Fibroblast of the conjunctiva (primary cell): ENCODE results near the gene PRAMEF18.
"Not testable (repeated sequence)": the region's sequence is repeated elsewhere in the genome, so short reads cannot be mapped to it uniquely, and the experiment has no call there.

Source experiments
- DNase-seq: peaks from one replicate; pipeline ENCODE4 v3.0.0-alpha.2; 2010; ENCODE audit warnings: low read depth

PRAMEF18 gene, protein sequence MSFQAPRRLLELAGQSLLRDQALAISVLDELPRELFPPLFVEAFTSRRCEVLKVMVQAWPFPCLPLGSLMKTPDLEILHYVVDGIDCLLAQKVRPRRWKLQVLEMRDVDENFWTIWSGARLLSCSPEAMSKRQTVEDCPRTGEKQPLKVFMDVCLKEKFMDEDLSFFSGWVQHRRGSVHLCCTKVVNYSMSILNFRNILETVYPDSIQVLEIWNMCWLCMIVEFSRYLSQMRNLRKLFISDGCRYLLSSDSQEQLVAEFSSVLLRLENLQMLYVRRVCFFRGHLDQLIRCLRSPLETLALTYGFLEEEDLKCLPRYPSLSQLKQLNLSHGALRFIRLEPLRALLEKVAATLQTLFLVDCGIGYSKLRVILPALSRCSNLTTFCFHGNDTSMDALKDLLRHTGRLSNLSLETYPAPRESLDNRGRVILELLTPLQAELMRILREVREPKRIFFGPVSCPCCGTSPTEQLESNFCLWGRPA

DNA sequence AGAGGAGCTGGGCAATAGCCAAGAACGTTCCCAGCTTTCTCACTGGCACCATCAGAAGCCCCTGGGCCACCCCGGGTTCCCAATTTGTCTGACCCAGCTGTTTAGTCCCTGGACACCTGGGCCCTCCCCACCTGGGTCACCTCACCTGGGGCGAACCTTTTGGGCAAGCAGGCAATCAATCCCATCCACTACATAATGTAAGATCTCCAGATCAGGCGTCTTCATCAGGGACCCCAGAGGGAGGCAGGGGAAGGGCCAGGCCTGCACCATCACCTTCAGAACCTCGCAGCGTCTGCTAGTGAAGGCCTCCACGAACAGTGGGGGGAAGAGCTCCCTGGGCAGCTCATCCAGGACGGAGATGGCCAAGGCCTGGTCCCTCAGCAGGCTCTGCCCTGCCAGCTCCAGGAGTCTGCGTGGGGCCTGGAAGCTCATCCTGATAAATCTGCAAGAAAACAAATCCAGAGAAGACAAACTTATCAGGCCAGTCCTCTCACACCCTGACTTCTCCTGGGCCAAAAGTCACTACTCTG, at the start of gene PRAMEF18:
PRAMEF18 (minus strand) TSS at position 480 of the 530 bp plus-strand sequence; CDS start at position 432, 48 bp downstream.
- not testable (repeated sequence) for DNase-seq

DNA sequence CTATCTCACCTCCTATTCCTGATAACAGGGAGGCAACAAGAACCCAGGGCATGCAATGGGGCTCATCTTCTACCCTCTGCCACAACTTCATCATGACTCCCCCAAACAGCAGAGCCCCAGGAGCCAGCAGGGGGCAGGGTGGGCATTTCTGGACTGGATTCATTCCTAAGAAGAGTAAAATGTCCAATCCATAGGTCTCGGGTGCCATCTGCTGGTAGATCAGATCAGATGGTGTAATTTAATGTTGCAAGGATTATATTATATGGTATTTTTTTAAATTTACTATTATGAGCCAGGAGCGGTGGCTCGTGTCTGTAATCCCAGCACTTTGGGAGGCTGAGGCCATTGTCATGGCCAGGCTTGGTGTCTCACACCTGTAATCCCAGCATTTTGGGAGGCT, 39.2 kb upstream of the PRAMEF18 start:
- DNase-seq = not testable (repeated sequence)

DNA sequence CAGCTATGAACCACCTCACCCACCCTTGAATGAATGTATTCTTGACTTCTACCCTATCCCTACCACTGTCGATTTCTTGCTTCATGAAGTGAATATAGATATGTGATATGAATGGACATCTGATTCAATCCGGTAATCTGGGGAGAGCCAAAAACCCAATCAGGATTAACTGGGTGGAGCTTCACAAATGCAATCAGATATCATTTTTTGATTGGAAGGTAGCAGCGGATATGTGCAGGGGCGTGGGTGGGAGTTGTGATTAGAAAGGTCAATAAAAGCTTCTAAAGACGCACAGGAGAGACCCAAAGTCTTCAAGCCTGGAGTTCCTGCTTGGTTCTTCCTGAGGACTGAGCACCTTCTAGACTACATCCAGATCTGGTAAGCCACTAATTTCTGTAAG, 27.9 kb upstream of the PRAMEF18 start, which contains the start of gene PRAMEF5:
PRAMEF5 (plus strand) TSS at position 301 of the 400 bp plus-strand sequence. CDS start 5,071 bp downstream, outside the sequence.
- DNase-seq = not testable (repeated sequence)

DNA sequence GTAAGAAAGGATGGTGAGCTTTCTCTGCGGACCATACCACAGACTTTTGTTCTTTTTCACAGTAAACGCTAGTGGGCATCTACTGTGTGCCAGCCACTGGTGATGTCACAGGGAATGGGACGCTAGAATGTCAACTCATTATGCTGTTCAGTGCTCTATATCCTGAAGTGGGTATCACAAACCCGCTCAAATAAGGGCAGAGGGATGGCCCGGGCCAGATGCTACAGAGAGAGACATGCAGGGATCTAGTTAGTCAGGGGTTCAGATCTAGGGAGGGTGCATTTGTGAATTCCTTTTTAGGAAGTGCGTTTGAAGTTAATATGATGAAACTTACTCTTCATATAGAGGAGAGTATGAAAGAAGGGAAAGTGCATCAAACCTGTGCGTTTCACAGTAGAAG, 21.2 kb upstream of the PRAMEF18 start:
- not testable (repeated sequence) for DNase-seq

DNA sequence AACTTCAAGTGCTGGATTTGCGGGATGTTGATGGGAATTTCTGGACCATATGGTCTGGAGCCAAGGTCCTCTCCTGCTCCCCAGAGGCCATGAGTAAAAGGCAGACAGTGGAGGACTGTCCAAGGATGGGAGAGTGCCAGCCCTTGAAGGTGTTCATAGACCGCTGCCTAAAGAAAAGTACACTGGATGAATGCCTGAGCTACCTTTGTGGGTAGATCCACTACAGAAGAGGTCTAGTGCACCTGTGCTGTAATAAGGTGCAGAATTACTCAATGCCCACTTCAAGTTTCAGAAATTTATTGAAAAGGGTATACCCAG, 20.6 kb upstream of the PRAMEF18 start:
- not testable (repeated sequence) for DNase-seq

DNA sequence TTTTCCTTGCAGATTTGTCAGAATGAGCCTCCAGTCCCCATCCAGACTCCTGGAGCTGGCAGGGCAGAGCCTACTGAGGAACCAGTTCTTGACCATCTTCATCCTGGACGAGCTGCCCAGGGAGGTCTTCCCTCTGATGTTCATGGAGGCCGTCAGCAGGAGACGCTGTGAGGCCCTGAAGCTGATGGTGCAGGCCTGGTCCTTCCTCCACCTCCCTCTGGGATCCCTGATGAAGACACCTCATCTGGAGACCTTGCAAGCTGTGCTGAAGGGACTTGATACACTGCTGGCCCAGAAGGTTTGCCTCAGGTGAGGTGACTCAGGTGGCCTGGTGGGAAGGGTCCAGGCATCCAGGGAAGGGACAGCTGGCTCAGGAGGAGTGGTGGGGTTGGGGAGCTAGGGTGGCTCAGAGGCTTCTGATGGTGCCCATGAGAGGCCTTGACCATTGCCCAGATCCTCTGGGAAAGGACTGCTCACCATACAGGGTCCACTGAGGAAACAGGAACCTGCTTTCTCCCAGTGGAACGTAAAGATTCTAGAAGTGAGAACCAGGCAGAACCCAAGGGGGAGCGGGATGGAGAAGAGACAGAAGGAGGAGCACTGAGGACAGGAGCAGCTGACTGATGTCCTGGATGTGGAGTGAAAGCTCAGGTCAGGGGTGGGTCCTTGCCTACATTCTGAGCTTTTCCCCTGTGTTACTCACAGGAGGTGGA, 20.0 kb upstream of the PRAMEF18 start:
- DNase-seq = not testable (repeated sequence)

DNA sequence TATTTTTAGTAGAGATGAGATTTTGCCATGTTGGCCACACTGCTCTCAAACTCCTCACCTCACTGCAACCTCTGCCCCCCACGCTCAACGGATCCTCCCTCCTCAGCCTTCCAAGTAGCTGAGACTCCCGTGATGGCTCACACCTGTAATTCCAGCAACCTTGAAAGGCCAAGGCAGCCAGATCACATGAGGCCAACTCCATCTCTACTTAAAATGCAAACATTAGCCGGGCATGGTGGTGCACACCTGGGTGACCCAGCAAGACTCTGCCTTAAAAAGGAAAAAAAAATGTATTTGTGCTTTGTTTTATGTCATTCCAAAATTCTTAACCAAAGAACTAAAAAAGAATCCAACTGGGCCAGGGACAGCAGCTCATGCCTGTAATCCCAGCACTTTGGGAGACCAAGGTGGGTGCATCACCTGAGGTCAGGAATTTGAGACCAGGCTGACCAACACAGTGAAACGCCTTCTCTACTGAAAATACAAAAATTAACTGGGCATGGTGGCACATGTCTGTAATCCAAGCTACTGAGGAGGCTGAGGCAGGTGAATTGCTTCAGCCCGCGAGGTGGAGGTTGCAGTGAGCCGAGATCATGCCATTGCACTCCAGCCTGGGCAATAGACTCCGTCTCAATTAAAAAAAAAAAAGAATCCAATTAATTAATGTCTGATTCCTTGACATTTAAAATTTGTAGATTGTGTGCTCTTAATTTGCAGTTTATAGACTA, 17.7 kb upstream of the PRAMEF18 start:
- not testable (repeated sequence) for DNase-seq

DNA sequence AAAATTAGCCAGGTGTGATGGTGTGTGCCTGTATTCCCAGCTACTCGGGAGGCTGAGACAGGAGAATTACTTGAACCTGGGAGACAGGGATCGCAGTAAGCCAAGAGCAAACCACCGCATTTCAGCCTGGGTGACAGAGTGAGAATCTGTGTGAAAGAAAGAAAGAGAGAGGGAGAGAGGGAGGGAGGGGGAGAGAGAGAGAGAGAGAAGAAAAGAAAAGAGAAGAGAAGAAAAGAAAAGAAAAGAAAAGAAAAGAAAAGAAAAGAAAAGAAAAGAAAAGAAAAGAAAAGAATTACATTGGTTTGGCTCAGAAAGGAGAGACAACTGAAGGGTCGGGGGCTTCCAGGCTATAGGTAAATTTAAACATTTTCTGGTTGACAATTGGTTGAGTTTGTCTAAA, 13.7 kb upstream of the PRAMEF18 start:
- not testable (repeated sequence) for DNase-seq

DNA sequence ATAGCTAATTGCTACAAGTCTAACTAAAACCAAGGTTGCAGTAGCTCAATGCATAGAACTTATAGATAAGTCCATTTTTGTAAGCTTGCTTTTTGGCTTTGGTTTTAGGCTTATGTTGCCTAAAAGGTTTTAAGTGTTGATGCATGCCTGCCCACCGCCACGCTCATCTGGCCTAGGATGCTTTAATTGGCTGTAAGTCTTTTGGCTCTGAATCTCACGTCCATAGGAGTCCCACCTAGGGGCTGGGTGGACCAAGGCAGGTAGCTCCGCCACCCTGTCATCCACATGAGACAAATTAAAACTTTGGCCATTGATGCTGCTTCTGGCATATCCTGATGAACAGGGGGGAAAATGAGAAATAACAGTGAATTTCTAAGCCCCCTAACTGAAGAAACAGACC, 11.6 kb upstream of the PRAMEF18 start:
- not testable (repeated sequence) for DNase-seq

DNA sequence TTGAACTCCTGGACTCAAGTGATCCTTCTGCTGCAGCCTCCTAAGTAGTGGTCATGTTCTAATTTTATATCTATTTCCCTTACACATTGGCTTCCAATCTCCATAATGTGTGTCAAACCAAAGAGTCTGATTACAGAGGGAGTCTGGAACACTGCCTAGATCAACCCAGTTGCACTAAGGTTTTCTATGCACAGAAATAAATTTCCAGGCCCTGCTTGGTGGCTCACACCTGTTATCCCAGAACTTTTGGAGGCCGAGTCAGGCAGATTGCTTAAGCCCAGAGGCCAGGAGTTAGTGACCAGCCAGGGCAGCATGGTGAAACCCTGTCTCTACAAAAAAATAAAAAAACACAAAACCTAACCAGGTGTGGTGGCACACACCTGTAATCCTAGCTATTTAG, 8.1 kb upstream of the PRAMEF18 start:
- not testable (repeated sequence) for DNase-seq

DNA sequence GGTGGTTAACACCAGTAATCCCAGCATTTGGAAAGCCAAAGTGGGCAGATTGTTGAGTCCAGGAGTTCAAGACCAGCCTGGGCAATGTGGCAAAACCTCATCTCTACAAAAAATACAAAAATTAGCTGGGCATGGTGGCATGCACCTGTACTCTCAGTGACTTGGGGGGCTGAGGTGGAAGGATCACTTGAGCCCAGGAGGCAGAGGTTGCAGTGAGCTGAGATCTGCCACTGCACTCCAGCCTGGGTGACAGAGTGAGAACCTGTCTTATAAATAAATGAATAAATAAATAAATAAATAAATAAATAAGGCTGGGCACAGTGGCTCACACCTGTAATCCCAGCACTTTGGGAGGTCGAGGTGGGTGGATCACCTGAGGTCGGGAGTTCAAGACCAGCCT, 6.1 kb upstream of the PRAMEF18 start:
- DNase-seq = not testable (repeated sequence)

DNA sequence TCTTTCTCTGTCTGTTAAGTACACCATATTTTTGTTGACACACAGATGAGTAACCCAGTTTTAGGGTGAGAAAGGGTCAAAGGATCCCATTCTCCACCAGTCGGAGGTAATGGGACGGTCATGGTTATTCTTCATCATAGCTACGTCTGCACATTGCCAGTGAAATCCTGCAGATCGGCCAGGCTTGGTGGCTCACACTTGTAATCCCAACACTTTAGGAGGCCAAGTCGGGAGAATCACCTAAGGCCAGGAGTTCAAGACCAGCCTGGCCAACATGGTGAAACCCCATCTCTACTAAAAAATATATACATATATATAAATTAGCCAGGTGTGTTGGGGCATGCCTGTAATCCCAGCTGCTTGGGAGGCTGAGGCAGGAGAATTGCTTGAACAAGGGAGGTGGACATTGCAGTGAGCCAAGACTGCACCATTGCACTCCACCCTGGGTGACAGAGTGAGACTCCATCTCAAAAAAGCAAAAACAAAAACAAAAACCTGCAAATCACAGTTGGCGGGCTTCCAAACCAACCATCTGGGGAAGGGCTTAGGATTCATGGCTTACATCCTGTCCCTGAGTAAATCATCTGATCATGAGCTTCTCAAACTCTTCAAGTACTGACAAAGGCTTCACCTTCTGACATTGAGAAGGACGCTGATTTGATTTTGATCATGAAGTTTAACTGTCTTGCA, 5.3 kb upstream of the PRAMEF18 start:
- DNase-seq = not testable (repeated sequence)

DNA sequence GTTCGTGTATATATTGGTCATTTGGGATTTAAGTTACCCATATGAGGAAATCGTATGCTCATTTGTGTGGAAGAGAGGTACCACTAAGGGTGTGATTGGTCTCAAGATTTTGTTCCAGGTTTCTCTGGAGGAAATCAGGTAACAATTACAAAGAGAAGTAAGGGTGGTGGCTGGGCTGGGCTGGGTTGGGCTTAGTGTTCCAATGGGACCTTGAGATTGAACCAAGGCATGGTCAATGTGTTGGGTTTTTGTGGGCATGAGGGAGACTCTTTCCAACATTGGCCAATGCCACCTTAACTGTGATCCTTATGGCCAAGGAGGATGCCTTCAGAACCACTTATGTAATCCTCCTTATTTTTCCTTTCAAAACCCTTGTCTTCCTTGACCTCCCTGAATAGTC, 4.6 kb upstream of the PRAMEF18 start:
- DNase-seq = not testable (repeated sequence)

DNA sequence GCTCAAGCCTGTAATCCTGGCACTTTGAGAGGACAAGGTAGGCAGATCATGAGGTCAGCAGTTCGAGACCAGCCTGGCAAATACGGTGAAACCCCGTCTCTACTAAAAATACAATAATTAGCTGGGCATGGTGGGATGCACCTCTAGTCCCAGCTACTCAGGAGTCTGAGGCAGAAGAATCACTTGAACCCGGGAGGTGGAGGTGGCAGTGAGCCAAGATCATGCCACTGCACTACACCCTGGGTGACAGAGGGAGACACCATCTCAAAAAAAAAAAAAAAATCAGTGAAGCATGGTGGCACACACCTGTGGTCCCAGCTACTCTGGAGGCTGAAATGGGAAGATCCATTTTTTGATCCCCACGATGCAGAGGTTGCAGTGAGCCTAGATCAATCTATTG, 4.1 kb upstream of the PRAMEF18 start:
- not testable (repeated sequence) for DNase-seq

DNA sequence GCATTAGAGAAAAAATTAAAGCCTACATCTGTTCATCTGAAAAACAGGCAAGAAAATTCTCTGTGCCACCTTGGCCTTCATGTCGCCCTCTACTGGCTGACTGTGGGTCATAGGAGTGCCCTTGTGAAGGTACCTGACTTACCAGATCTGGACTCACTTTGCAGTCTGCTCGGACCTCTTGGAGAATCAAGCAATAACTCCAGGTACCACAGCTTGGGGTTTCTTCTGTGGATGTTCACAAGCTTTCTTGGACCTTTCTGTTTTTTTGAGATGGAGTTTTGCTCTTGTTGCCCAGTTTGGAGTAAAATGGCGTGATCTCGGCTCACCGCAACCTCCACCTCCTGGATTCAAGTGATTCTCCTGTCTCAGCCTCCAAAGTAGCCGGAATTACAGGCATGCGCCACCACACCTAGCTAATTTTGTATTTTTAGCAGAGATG, 2.4 kb upstream of the PRAMEF18 start:
- no peak for DNase-seq

DNA sequence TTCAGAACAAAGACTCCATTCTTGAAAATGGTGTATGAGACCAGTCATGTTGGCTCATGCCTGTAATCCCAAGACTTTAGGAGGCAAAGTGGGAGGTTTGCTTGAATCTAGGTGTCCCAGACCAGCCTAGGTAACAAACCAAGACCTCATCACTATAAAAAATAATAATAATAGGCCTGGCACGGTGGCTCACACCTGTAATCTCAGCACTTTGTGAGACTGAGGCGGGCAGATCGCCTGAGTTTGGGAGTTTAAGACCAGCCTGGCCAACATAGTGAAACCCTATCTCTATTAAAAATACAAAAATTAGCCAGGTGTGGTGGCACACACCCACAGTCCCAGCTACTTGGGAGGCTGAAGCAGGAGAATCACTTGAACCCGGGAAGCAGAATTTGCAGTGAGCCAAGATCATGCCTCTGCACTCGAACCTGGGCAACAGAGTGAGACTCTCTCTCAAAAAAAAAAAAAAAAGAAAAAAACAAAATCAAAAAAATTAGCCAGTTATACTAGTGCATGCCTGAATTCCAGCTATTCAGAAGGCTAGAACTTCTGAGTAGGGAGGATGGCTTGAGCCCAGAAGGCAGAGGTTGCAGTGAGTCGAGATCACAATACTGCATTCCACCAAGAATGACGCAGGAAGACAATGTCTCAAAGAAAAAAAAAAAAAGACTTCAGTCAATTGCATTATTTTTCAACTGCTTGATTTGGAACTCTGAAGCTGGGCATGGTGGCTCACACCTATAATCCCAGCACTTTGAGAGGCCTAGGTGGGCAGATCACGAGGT, 1.5 kb upstream of the PRAMEF18 start:
- not testable (repeated sequence) for DNase-seq

DNA sequence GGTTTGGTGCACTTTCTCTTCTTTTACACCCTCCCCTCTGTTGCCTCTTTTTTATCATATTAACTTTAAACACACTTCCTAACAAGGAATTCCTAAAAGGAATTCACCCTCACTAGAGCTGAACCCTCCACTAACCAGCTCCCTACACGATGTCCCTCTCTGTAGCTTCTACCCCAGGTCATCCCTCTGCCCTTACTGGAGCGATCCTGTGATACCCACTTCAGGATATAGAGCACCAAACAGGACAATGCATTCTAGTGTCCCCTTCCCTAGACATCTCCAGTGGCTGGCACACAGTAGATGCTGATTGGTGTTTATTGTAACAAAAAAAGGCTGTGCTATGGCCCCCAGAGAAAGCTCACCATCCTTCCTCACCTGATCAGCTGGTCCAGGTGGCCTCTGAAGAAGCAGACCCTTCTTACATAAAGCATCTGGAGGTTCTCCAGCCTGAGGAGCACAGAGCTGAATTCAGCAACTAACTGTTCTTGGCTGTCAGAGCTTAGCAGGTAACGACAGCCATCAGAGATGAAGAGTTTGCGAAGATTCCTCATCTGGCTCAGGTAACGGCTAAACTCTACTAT, 1.4 kb downstream of the PRAMEF18 start:
- no peak for DNase-seq

DNA sequence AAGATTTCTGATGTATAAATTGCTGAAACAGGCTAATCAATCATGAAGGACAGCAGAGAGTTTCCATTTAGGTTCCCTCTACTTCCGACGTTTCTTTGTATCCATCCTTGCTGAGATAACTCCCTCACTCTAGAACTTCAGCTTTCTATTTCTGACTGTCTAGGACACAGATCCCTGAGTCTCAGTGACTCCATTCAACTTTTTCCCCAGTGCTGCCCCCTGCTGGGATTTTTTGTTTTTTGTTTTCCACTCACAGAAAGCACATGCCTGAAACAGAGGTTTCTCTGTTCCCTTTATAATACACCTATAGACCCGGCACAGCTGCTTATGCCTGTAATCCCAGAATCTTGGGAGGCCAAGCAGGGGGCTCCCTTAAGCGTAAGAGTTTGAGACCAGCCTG, 3.2 kb downstream of the PRAMEF18 start:
- not testable (repeated sequence) for DNase-seq

DNA sequence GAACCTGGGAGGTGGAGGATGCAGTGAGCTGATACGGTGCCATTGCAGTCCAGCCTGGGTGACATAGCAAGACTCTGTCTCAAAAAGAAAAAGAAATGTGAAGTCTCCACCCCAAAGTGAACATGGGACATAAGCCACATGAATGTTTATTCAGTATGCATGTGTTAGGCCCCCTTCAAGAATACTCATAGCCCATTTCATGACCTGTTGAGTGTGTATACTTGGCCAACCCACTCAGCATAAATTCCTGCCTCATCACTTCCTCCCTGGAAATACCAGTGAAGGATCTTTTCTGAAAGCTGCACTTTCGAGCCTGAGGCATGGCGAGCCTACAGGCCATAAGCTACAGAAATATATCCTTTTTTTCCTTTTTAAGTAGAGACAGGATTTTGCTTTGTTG, 6.8 kb downstream of the PRAMEF18 start:
- DNase-seq = not testable (repeated sequence)

DNA sequence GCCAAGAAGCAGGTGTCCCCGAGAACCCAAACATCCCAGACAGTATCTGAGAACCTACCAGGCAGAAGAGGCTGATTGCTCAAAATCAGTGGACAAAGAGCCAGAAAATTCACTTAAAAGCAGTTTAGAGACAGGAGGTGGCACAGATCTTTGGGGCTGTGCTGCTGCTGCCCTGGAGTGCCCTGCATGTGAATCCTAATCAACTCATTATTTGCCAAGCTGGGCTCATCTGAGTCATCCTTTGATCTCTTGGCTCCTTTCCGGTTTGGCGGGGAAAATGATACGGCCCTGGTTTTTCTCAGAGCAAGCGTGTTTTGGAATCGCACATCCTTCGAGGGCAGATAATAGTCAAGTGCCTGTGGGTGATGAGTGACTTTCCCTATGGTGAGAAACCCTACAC, 9.3 kb downstream of the PRAMEF18 start:
- DNase-seq = not testable (repeated sequence)
